ENCODE results near the gene DENND5A.

DENND5A gene

DNA sequence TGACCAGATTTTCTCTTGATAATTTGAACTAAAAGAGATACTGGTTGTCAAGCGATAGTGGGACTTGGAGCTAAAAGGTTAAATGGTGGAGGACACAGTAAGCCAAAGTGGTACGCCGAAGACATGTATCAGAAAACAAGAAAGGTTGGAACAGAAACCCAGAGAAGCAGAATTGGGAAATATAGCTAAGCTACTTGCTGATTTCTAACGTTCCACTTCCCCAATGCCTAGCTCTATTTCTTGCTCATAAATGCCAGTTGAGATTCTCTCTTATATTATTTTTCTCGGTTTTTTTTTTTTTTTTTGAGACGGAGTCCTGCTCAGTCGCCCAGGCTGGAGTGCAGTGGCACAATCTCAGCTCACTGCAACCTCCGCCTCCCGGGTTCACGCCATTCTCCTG lies 36.6 kb upstream of the DENND5A start:
- TF ChIP-seq, protein P1, sequence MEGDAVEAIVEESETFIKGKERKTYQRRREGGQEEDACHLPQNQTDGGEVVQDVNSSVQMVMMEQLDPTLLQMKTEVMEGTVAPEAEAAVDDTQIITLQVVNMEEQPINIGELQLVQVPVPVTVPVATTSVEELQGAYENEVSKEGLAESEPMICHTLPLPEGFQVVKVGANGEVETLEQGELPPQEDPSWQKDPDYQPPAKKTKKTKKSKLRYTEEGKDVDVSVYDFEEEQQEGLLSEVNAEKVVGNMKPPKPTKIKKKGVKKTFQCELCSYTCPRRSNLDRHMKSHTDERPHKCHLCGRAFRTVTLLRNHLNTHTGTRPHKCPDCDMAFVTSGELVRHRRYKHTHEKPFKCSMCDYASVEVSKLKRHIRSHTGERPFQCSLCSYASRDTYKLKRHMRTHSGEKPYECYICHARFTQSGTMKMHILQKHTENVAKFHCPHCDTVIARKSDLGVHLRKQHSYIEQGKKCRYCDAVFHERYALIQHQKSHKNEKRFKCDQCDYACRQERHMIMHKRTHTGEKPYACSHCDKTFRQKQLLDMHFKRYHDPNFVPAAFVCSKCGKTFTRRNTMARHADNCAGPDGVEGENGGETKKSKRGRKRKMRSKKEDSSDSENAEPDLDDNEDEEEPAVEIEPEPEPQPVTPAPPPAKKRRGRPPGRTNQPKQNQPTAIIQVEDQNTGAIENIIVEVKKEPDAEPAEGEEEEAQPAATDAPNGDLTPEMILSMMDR (IDR thresholded peaks at IDR 0.05; ENCODE audit: low read depth, low read length, missing control alignments): no peak
- H3K4me3 ChIP-seq (replicated peaks; ENCODE audit: low read depth, low read length): no peak overlapping the region
- DNase-seq (ENCODE audit: extremely low read depth, low read depth): no peak

DNA sequence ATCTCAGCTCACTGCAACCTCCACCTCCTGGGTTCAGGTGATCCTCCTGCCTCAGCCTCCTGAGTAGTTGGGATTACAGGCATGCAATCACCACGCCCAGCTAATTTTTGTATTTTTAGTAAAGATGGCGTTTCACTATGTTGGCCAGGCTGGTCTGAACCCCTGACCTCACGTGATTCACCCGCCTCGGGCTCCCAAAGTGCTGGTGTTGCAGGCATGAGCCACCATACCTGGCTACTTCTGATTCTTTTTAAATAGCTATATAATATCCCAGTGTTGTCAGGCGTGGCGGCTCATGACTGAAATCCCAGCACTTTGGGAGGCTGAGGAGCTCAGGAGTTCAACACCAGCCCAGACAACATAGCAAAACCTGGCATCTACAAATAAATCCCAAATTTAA lies 28.5 kb upstream of the DENND5A start:
- no peak overlapping the region for H3K4me3 ChIP-seq (replicated peaks; ENCODE audit: low read depth, low read length)
- TF ChIP-seq, protein P1 (IDR thresholded peaks at IDR 0.05; ENCODE audit: low read depth, low read length, missing control alignments): no peak
- no peak for DNase-seq (ENCODE audit: extremely low read depth, low read depth)

DNA sequence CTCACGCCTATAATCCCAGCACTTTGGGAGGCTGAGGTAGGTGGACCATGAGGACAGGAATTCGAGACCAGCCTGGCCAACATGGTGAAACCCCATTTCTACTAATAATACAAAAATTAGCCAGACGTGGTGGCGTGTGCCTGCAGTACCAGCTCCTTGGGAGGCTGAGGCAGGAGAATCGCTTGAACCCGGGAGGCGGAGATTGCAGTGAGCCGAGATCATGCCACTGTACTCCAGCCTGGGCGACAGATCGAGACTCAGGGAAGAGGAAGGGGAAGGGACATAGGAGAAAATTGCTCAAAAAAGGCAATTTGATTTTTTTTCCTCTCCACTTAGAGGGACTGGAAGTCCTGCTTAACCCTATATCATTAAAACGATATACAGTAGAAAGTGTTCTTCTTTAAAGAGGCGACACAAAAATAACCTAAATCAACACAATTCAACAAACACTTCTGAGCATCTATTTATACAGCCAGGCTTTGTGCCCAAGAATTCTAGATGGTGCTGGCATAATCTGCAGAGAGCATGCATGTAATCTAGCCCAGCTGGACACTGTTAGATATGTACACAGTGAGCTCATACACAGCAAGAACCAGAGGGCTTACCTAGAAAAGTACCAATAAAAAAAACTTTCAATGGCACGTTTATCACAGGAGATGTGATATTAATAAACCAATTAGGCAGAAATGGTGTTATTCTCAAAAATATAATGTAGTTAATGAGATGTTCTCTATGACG lies 20.9 kb upstream of the DENND5A start:
- H3K4me3 ChIP-seq (replicated peaks; ENCODE audit: low read depth, low read length): no peak overlapping the region
- TF ChIP-seq, protein P1 (IDR thresholded peaks at IDR 0.05; ENCODE audit: low read depth, low read length, missing control alignments): no peak
- DNase-seq (ENCODE audit: extremely low read depth, low read depth): no peak

DNA sequence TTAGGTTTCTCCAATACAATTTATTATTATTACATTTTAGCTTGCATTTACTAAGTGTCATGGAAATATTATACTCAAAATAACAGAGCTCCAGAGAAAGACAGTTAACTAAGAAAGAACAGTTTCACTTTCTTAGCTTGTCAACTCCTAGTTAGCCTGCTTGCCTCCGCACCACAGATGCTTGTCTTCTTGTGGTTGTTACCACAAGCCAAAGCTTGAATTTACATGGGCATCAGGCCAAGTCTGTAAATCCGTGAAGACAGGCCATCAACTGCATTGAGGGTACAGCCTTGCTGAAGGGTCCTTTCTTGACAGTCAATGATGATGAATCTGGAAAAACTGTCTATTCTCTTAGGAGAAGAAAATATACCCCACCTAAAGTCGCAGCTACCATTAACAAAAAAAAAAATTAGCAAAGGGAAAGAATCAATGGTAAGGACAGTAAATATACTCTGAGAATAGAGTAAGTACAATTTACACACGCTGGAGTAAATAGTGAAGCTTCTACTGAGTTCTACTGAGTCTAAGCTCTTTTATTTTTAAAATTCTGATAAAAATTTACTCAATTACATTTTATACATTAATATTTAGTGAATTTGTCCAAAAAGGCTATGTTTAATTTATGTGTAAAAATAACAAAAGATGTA lies 15.6 kb upstream of the DENND5A start:
- TF ChIP-seq, protein P1 (IDR thresholded peaks at IDR 0.05; ENCODE audit: low read depth, low read length, missing control alignments): no peak
- no peak overlapping the region for H3K4me3 ChIP-seq (replicated peaks; ENCODE audit: low read depth, low read length)
- DNase-seq (ENCODE audit: extremely low read depth, low read depth): no peak

DNA sequence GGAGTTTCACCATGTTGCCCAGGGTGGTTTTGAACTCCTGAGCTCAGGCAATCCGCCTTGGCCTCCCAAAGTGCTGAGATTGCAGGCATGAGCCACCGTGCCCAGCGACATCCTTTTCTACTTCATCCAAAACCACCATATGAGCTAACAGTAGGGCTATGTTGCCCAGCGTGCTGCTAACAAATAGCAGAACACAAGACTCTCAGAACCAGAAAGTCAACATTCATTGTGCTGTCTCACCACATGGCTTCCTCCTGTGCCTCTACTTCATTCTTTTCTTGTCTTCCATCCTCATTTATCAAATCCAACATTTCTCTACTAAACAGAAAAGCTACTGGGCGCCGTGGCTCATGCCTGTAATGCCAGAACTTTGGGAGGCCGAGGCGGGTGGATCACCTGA lies 12.0 kb upstream of the DENND5A start:
- TF ChIP-seq, protein P1 (IDR thresholded peaks at IDR 0.05; ENCODE audit: low read depth, low read length, missing control alignments): no peak
- no peak for DNase-seq (ENCODE audit: extremely low read depth, low read depth)
- no peak overlapping the region for H3K4me3 ChIP-seq (replicated peaks; ENCODE audit: low read depth, low read length)

DNA sequence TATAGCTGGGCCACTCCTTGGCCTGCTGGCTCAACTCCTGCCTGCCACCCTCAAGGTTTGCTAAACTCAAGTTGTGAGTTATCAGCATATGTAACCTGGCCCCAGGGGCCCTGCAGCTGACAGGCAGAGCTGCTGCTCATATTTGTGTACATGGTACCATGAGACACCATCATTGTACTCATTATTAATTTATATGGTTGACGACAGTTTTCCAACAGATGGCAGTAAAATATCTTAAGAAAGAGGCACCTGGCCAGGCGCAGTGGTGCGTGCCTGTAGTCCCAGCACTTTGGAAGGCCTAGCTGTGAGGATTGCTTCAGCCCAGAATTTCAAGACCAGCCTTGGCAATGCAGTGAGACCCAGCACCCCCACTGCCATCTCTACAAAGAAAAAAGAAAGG lies 11.4 kb upstream of the DENND5A start:
- TF ChIP-seq, protein P1 (IDR thresholded peaks at IDR 0.05; ENCODE audit: low read depth, low read length, missing control alignments): no peak
- DNase-seq (ENCODE audit: extremely low read depth, low read depth): no peak
- no peak overlapping the region for H3K4me3 ChIP-seq (replicated peaks; ENCODE audit: low read depth, low read length)
